ENCODE measurements around the gene TNFAIP2.

TNFAIP2 gene

GRCh38 chr14:103157969-103158368 lies 34.7 kb downstream of the TNFAIP2 start:
- no peak overlapping the region for H3K27ac ChIP-seq (ENCODE audit: low read depth, low read length)
- H3K9me3 ChIP-seq (ENCODE audit: insufficient read depth, low read length), result peaks cover 10% of the 10 kb centered on the region; the same call in 1 of the 2 replicates
- H3K79me2 ChIP-seq (ENCODE audit: insufficient read depth, low read length), result no peaks in the 10 kb centered on the region
- no peaks in the 10 kb centered on the region for H4K20me1 ChIP-seq (ENCODE audit: low read depth, low read length)
- no peaks in the 10 kb centered on the region for H3K36me3 ChIP-seq (ENCODE audit: low read length)
- H3K9me2 ChIP-seq (replicated peaks; ENCODE audit: insufficient read depth, low read length), result no peaks in the 10 kb centered on the region
- no peak overlapping the region for H3K9ac ChIP-seq (ENCODE audit: low read length)
- H3K27me3 ChIP-seq (ENCODE audit: low read length), result no peaks in the 10 kb centered on the region
- no peak overlapping the region for H3K4me3 ChIP-seq (ENCODE audit: insufficient read depth, low read length, poor library complexity, severe bottlenecking)
- TF ChIP-seq CTCF (IDR thresholded peaks at IDR 0.05; ENCODE audit: insufficient read depth, low read length, poor library complexity, severe bottlenecking) (no peak), EZH2phosphoT487 (conservative IDR thresholded peaks at IDR 0.05; ENCODE audit: low read length) (no peak)
- no peak overlapping the region for H2AFZ ChIP-seq (ENCODE audit: low read depth, low read length, severe bottlenecking)
- no peak overlapping the region for H3K4me2 ChIP-seq (ENCODE audit: low read depth, low read length, poor library complexity, severe bottlenecking)
- no peaks in the 10 kb centered on the region for H3F3A ChIP-seq (ENCODE audit: insufficient read depth)

GRCh38 chr14:103158688-103159087 lies 35.4 kb downstream of the TNFAIP2 start:
- Histone ChIP-seq H3K36me3 (ENCODE audit: low read length) (no peaks in the 10 kb centered on the region), H3K9ac (ENCODE audit: low read length) (no peak overlapping the region), H3K4me3 (ENCODE audit: insufficient read depth, low read length, poor library complexity, severe bottlenecking) (no peak overlapping the region), H4K20me1 (ENCODE audit: low read depth, low read length) (no peaks in the 10 kb centered on the region), H3K9me2 (replicated peaks; ENCODE audit: insufficient read depth, low read length) (no peaks in the 10 kb centered on the region), H3K27ac (ENCODE audit: low read depth, low read length) (no peak overlapping the region), H2AFZ (ENCODE audit: low read depth, low read length, severe bottlenecking) (no peak overlapping the region), H3K4me2 (ENCODE audit: low read depth, low read length, poor library complexity, severe bottlenecking) (no peak overlapping the region), H3K79me2 (ENCODE audit: insufficient read depth, low read length) (no peaks in the 10 kb centered on the region), H3F3A (ENCODE audit: insufficient read depth) (no peaks in the 10 kb centered on the region), H3K9me3 (ENCODE audit: insufficient read depth, low read length) (peaks cover 10% of the 10 kb centered on the region; the same call in 1 of the 2 replicates), H3K27me3 (ENCODE audit: low read length) (no peaks in the 10 kb centered on the region)
- no peak for TF ChIP-seq EZH2phosphoT487 (conservative IDR thresholded peaks at IDR 0.05; ENCODE audit: low read length)

GRCh38 chr14:103160321-103161053 lies 37.2 kb downstream of the TNFAIP2 start:
- no peak overlapping the region for H3K4me3 ChIP-seq (ENCODE audit: insufficient read depth, low read length, poor library complexity, severe bottlenecking)
- no peaks in the 10 kb centered on the region for H4K20me1 ChIP-seq (ENCODE audit: low read depth, low read length)
- H3K4me2 ChIP-seq (ENCODE audit: low read depth, low read length, poor library complexity, severe bottlenecking), result no peak overlapping the region
- no peaks in the 10 kb centered on the region for H3F3A ChIP-seq (ENCODE audit: insufficient read depth)
- H3K79me2 ChIP-seq (ENCODE audit: insufficient read depth, low read length), result no peaks in the 10 kb centered on the region
- H3K27ac ChIP-seq (ENCODE audit: low read depth, low read length), result no peak overlapping the region
- H3K9me3 ChIP-seq (ENCODE audit: insufficient read depth, low read length), result peaks cover 10% of the 10 kb centered on the region; the same call in 1 of the 2 replicates
- H3K9me2 ChIP-seq (replicated peaks; ENCODE audit: insufficient read depth, low read length), result no peaks in the 10 kb centered on the region
- no peaks in the 10 kb centered on the region for H3K27me3 ChIP-seq (ENCODE audit: low read length)
- TF ChIP-seq EZH2phosphoT487 (conservative IDR thresholded peaks at IDR 0.05; ENCODE audit: low read length) (no peak), CTCF (IDR thresholded peaks at IDR 0.05; ENCODE audit: insufficient read depth, low read length, poor library complexity, severe bottlenecking) (no peak)
- no peaks in the 10 kb centered on the region for H3K36me3 ChIP-seq (ENCODE audit: low read length)
- no peak overlapping the region for H2AFZ ChIP-seq (ENCODE audit: low read depth, low read length, severe bottlenecking)
- no peak overlapping the region for H3K9ac ChIP-seq (ENCODE audit: low read length)

GRCh38 chr14:103161054-103161397 lies 37.8 kb downstream of the TNFAIP2 start:
- Histone ChIP-seq H3K27me3 (ENCODE audit: low read length) (no peaks in the 10 kb centered on the region), H3K4me3 (ENCODE audit: insufficient read depth, low read length, poor library complexity, severe bottlenecking) (no peak overlapping the region), H3K79me2 (ENCODE audit: insufficient read depth, low read length) (no peaks in the 10 kb centered on the region), H4K20me1 (ENCODE audit: low read depth, low read length) (no peaks in the 10 kb centered on the region), H3F3A (ENCODE audit: insufficient read depth) (no peaks in the 10 kb centered on the region), H3K4me2 (ENCODE audit: low read depth, low read length, poor library complexity, severe bottlenecking) (no peak overlapping the region), H3K9me2 (replicated peaks; ENCODE audit: insufficient read depth, low read length) (no peaks in the 10 kb centered on the region), H2AFZ (ENCODE audit: low read depth, low read length, severe bottlenecking) (no peak overlapping the region), H3K9me3 (ENCODE audit: insufficient read depth, low read length) (peaks cover 10% of the 10 kb centered on the region; the same call in 1 of the 2 replicates), H3K36me3 (ENCODE audit: low read length) (no peaks in the 10 kb centered on the region), H3K27ac (ENCODE audit: low read depth, low read length) (no peak overlapping the region), H3K9ac (ENCODE audit: low read length) (no peak overlapping the region)
- TF ChIP-seq EZH2phosphoT487 (conservative IDR thresholded peaks at IDR 0.05; ENCODE audit: low read length) (no peak), CTCF (IDR thresholded peaks at IDR 0.05; ENCODE audit: insufficient read depth, low read length, poor library complexity, severe bottlenecking) (no peak)

All from SU-DHL-6 (cell line).